Choroid plexus epithelial cell (primary cell): Measurements from ENCODE around the gene ZNF133.
"Not testable (repeated sequence)": the region's sequence is repeated elsewhere in the genome, so short reads cannot be mapped to it uniquely, and the experiment has no call there.

ENCODE experiments used
- DNase-seq: peaks from one replicate; pipeline ENCODE4 v3.0.0-alpha.2; 2010; ENCODE audit warnings: low read depth
- H3K4me3 ChIP-seq: 2 replicates; pipeline ENCODE4 v1.5.1; 2011; ENCODE audit warnings: low read depth, mild to moderate bottlenecking, control low read depth, low read length, moderate library complexity
- CTCF ChIP-seq: conservative IDR thresholded peaks from 2 replicates; pipeline ENCODE4 v1.5.1; 2011; ENCODE audit warnings: low read depth, mild to moderate bottlenecking, control low read depth, inconsistent platforms, low read length, moderate library complexity

Gene ZNF133

GRCh38 chr20:18267815-18268214 is 20.5 kb upstream of the ZNF133 start:
- no peak for TF ChIP-seq CTCF
- DNase-seq, result no peak
- no peak overlapping the region for H3K4me3 ChIP-seq

- no peak overlapping the region for H3K4me3 ChIP-seq
- no peak for DNase-seq
- no peak for TF ChIP-seq CTCF
Measured at GRCh38 chr20:18271160-18271559, 17.2 kb upstream of the ZNF133 start.

- no peak overlapping the region for H3K4me3 ChIP-seq
- peak; percentile 45 for TF ChIP-seq CTCF
- peak; percentile 46 for DNase-seq
Measured at GRCh38 chr20:18272451-18272850, 15.9 kb upstream of the ZNF133 start.

GRCh38 chr20:18273738-18274137 is 14.6 kb upstream of the ZNF133 start:
- no peak for DNase-seq
- H3K4me3 ChIP-seq, result no peak overlapping the region
- TF ChIP-seq CTCF, result no peak

- not testable (repeated sequence) for DNase-seq, H3K4me3 ChIP-seq
- peak; percentile 5 for TF ChIP-seq CTCF
Measured at GRCh38 chr20:18275960-18276359, 12.4 kb upstream of the ZNF133 start.

- no peak overlapping the region for H3K4me3 ChIP-seq
- DNase-seq, result peak; percentile 88
- TF ChIP-seq CTCF, result peak; percentile 98
Measured at GRCh38 chr20:18276821-18277220, 11.5 kb upstream of the ZNF133 start.

- no peak for TF ChIP-seq CTCF
- no peak overlapping the region for H3K4me3 ChIP-seq
- DNase-seq, result no peak
Measured at GRCh38 chr20:18279242-18279641, 9.1 kb upstream of the ZNF133 start.
